Measurements from ENCODE around the gene MDC1.

Gene MDC1

GRCh38 chr6:30655743-30656094 lies 61.4 kb downstream of the MDC1 start:
- peaks cover 92% of the 10 kb centered on the region for H3K36me3 ChIP-seq (ENCODE audit: insufficient read depth, low read length)

GRCh38 chr6:30654798-30655742 lies 62.0 kb downstream of the MDC1 start:
- Histone ChIP-seq H3K36me3 (ENCODE audit: insufficient read depth, low read length) (peaks cover 88% of the 10 kb centered on the region), H3K4me1 (ENCODE audit: insufficient read depth, low read length) (no peaks in the 10 kb centered on the region), H3K27ac (ENCODE audit: low read depth, low read length) (no peak overlapping the region)

More at GRCh38 chr6:30655743-30656094, 61.4 kb downstream of the MDC1 start:
- H3K27ac ChIP-seq (ENCODE audit: low read depth, low read length): no peak overlapping the region
- no peak overlapping the region for H3K9ac ChIP-seq (ENCODE audit: low read length)
- H3K4me1 ChIP-seq (ENCODE audit: insufficient read depth, low read length): no peaks in the 10 kb centered on the region
- H3K27me3 ChIP-seq (ENCODE audit: control insufficient read depth in 1 of 2, insufficient read depth in 2 of 2, low read length in 2 of 2): no peaks in the 10 kb centered on the region
- H3K4me3 ChIP-seq (ENCODE audit: low read depth in 1 of 2, low read length in 2 of 2): no peak overlapping the region
- H3K9me3 ChIP-seq (ENCODE audit: low read length): no peaks in the 10 kb centered on the region

DNA sequence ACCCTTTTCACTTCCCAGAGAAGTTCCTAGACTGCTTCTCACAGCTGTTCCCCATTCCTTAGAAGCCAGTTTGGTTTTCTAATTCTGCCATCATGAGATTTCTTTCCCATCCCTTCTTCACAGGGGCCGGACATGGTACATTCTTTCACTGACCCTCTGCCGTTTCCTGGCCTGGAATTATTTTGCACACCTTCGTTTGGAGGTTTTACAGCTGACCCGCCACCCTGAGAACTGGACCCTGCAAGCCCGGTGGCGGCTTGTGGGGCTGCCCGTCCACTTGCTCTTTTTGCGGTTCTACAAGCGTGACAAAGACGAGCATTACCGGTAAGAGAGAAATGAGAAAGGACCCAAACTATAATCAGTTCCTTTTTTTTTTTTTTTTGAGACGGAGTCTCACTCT lies 65.9 kb downstream of the MDC1 start:
- no peaks in the 10 kb centered on the region for H3K9me3 ChIP-seq (ENCODE audit: low read length)
- H3K27me3 ChIP-seq (ENCODE audit: control insufficient read depth in 1 of 2, insufficient read depth in 2 of 2, low read length in 2 of 2): no peaks in the 10 kb centered on the region
- H3K36me3 ChIP-seq (ENCODE audit: insufficient read depth, low read length): peaks cover 56% of the 10 kb centered on the region
- H3K4me1 ChIP-seq (ENCODE audit: insufficient read depth, low read length): peaks cover 13% of the 10 kb centered on the region
- H3K4me3 ChIP-seq (ENCODE audit: low read depth in 1 of 2, low read length in 2 of 2): no peak overlapping the region
- H3K27ac ChIP-seq (ENCODE audit: low read depth, low read length): no peak overlapping the region
- H3K9ac ChIP-seq (ENCODE audit: low read length): no peak overlapping the region

More at GRCh38 chr6:30654798-30655742, 62.0 kb downstream of the MDC1 start:
- H3K9ac ChIP-seq (ENCODE audit: low read length): no peak overlapping the region
- H3K9me3 ChIP-seq (ENCODE audit: low read length): no peaks in the 10 kb centered on the region
- H3K27me3 ChIP-seq (ENCODE audit: control insufficient read depth in 1 of 2, insufficient read depth in 2 of 2, low read length in 2 of 2): no peaks in the 10 kb centered on the region
- H3K4me3 ChIP-seq (ENCODE audit: low read depth in 1 of 2, low read length in 2 of 2): no peak overlapping the region

All from muscle layer of colon (tissue), 2 donors.